Measurements from ENCODE around the gene PVALB. TPM values are rescaled to one million over a fixed set of nuclear protein-coding genes. Genes with fewer than 3 reads are reported as not detected.

Gene PVALB
- total RNA-seq, 1 experiment from 2014 or later, result not detected

GRCh38 chr22:36773935-36774334, 42.9 kb downstream of the PVALB start:
- DNase-seq (ENCODE audit: low read depth), result peak; percentile 48

GRCh38 chr22:36772451-36772850, 44.4 kb downstream of the PVALB start:
- DNase-seq (ENCODE audit: low read depth), result no peak

- DNase-seq (ENCODE audit: low read depth), result no peak
Measured at GRCh38 chr22:36771356-36772063, 45.3 kb downstream of the PVALB start.

- DNase-seq (ENCODE audit: low read depth), result no peak
Measured at GRCh38 chr22:36770513-36771231, 46.2 kb downstream of the PVALB start.

- DNase-seq (ENCODE audit: low read depth), result no peak
Measured at GRCh38 chr22:36769541-36770512, 47.0 kb downstream of the PVALB start.

- no peak for DNase-seq (ENCODE audit: low read depth)
Measured at GRCh38 chr22:36768616-36769015, 48.2 kb downstream of the PVALB start.

GRCh38 chr22:36768141-36768540, 48.7 kb downstream of the PVALB start:
- DNase-seq (ENCODE audit: low read depth), result no peak

GRCh38 chr22:36767035-36767775, 49.6 kb downstream of the PVALB start:
- DNase-seq (ENCODE audit: low read depth), result no peak

GRCh38 chr22:36765943-36766450, 50.8 kb downstream of the PVALB start:
- DNase-seq (ENCODE audit: low read depth), result peak; percentile 45

GRCh38 chr22:36765131-36765942, 51.5 kb downstream of the PVALB start:
- DNase-seq (ENCODE audit: low read depth), result no peak

- DNase-seq (ENCODE audit: low read depth), result no peak
Measured at GRCh38 chr22:36764641-36765040, 52.2 kb downstream of the PVALB start.

GRCh38 chr22:36764060-36764459, 52.8 kb downstream of the PVALB start:
- DNase-seq (ENCODE audit: low read depth), result no peak

GRCh38 chr22:36763576-36763975, 53.3 kb downstream of the PVALB start:
- no peak for DNase-seq (ENCODE audit: low read depth)

- no peak for DNase-seq (ENCODE audit: low read depth)
Measured at GRCh38 chr22:36762687-36763260, 54.1 kb downstream of the PVALB start.

- no peak for DNase-seq (ENCODE audit: low read depth)
Measured at GRCh38 chr22:36761553-36762240, 55.1 kb downstream of the PVALB start.

GRCh38 chr22:36760786-36761185, 56.0 kb downstream of the PVALB start:
- no peak for DNase-seq (ENCODE audit: low read depth)

GRCh38 chr22:36759481-36760159, 57.2 kb downstream of the PVALB start:
- no peak for DNase-seq (ENCODE audit: low read depth)

- no peak for DNase-seq (ENCODE audit: low read depth)
Measured at GRCh38 chr22:36758792-36759271, 58.0 kb downstream of the PVALB start.

All from LHCN-M2 (cell line).